T follicular helper cell (primary cell): ENCODE results near the gene NUP153.
"Not testable (repeated sequence)": the region's sequence is repeated elsewhere in the genome, so short reads cannot be mapped to it uniquely, and the experiment has no call there.

Experiments used
- DNase-seq: peaks from one replicate; pipeline ENCODE4 v3.0.0-alpha.2; 2020; ENCODE audit warnings: low read depth

The NUP153 gene

DNA sequence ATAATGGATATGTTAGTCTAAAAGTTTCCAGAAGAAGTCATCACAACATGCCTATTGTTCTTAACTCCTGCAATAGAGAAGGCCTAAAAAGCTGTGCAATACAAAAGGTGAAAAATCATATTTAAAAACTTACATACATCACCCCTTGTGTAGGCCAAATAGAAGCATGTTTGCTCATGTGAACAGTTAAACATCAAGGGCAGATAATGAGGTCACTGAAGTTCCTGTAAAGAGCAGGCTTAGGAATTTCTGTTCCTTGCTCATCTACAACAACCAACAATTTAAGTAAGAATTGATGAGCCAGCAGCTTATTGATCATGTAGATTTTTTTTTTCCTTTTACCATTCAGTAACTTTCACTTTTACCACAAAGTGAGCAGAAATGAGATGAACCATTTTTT lies 7.5 kb upstream of the NUP153 start:
- DNase-seq: no peak

DNA sequence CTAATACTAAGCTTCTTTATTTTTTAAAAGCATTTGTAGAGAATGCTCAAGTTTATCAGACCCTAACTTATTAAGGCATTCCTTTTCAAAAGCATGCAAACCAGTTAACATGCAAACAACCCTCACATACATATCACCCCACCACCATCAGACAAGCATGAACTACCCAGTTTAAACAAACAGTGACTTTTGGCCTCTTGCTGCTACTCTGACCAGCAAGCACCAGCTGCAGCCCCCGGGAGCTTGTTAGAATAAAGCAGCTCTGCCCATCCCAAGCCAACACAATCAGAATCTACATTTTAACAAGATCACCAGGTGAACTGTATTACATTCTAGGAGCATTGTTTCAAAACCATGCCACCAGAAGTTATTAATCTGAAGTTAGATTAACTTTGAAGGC lies 5.9 kb upstream of the NUP153 start:
- no peak for DNase-seq

DNA sequence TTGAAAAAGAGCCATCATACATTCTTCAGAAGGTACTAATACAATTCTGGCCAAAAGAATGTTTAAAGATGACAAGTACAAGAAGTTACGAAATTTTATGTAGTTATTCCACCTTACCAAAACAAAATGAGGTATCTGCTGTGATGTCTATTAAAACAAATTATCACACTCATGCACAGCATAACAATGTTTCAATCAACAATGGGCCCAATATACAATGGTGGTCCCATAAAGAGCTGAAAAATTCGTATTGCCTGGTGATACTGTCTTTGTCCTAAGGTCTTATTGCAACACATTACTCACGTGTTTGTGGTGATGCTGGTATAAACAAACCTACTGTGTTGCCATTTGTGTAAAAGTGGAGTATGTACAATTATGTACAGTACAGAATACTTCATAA lies 3.6 kb upstream of the NUP153 start:
- no peak for DNase-seq

DNA sequence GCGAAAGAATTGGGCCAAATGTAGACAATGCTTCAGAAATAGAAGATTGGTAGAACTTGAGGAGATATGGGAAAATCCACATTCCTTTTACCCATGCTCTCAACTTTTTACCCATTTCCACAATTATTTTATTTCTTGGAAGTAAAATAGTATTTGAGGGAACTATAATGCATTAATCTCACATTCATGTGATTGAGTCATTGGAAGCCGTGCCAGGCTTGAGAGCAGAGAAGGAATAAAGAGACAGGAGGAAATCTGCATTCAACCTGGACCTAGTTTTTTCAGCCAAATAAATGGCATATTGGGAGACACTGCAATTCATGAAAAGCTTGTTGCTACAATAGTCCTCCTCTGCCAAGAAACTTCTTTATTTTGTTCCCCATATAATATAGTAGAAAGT lies 2.8 kb upstream of the NUP153 start:
- DNase-seq: no peak

DNA sequence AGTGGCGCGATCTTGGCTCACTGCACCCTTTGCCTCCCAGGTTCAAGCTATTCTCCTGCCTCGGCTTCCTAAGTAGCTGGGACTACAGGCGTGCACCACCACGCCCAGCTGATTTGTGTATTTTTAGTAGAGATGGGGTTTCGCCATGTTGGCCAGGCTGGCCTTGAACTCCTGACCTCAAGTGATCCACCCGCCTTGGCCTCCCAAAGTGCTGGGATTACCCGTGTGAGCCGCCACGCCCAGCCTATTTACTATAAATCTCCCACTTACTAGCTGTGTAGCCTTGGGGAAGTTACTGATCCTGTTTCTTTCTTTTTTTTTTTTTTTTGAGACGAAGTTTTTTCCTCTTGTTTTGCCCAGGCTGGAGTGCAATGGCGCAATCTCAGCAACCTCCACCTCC lies 1.3 kb upstream of the NUP153 start:
- DNase-seq: not testable (repeated sequence)

DNA sequence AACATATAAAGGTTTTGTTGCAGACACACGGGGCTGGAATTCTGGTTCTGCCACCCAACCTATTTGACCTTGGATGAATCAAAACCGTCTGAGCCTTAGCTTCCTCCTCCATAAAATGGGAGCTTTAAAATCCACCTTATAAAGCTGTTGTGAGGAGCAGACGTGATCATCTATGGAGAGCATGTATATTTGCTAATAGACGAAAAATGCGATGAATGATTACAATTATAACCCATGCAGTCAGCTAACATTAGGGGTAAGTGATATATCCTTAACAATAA lies 586 bp upstream of the NUP153 start:
- DNase-seq: no peak

DNA sequence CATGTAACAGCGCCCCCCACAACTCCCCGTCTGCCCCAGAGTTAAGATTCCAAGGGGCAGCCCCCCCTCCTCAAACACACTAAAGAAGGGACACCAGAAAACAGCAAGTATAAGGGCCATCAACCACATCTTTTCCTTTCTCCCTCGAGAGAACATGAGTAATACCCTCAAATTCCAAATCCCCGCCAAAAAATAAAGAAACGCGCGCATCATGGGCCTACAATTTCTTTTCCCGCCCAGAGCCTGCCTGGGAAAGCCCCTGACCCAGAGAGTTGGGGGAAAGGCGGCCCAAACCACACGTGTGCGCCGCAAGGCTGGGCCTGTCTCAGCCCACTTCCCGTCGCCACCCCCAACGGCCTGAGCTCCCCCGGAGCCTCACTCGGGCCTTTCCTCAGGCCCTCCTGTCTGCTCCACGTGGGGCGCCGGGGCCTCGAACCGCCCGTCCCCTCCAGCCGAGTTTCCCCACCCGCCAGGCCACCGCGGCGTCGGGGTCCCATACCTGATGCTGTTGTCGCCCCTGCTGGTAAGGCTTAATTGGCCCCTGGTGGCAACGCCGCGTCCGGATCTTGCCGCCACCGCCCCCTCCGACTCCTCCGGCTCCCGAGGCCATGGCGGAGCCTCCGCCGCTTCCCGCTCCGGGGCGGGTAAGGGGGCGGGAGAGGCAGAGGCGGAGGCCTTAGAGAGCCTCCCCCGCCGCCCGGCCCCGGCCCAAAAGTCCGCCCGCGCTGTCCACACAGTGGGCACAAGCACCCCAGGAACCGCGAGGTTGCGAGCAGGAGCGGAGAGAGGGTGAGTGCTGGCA lies 746 bp downstream of the NUP153 start:
- DNase-seq: peak; percentile 75

DNA sequence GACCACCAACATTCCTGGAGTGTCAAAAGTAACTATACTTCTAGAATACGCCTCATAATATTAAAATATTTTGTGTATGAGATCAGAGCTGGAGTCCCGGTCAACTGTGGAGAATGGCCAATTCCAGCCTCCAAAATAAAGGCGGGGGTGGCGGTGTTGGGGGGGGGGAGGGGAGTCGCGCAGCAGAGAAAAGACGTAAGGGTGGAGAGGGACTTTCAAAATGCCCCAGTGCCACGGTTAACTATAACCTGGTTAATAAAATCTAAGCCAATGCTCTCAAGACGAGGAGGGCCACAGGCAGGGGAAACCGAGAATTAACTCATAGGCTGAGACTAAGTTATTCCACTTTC lies 1.3 kb downstream of the NUP153 start:
- DNase-seq: no peak

DNA sequence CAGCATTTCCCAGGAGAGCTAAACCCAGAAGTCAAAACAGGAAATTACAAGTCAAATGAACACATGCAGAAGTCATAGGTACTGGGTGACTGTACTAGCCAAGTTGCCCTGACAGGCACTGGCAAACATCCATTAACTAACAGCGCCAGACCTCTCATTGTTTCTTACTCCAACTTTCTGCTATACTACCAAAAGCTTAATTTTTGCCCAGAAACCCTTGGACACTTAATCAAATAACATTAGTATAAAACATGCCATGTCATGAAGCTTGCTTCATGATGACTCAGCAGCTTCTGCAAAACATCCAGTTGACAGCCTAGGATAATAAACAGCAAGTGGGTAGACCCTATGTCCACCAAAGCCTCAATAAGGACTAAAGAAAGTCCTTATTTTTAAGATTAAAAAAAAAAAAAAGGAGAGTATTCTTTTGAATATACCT lies 3.5 kb downstream of the NUP153 start:
- no peak for DNase-seq

DNA sequence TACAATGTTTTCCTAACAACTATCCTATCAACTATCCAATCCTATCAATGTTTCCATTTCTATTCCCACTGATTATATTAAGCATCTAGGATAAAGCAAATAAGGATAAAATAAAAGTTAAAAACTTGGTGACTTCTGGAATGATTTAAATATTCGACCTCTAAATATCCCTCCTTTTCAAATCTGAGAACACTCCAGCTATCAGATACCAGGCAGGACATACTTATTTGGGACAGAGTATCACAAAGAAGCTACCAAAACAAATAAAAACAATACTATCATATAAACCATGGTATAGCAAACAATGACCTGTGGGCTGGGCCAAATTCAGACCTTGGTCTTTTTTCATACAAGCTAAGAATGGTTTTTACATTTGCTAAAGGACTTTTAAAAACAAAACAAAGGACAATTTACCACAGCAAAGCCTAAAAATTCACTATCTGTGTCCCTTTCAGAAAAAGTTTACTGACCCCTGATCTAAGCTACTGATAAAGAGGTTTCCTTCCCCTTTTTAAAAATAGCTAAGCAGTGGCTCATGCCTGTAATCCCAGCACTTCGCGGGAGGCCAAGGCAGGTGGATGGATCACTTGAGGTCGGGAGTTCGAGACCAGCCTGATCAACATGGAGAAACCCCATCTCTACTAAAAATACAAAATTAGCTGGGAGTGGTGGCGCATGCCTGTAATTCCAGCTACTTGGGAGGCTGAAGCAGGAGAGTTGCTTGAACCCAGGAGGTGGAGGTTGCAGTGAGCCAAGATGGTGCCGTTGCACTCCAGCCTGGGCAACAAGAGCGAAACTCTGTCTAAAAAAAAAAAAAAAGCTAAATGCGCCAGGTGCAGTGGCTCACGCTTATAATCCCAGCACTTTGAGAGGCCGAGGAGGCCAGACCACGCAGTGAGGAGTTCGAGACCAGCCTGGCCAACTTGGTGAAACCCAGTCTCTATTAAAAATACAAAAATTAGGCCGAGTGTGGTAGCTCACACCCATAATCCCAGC lies 6.0 kb downstream of the NUP153 start:
- DNase-seq: no peak

DNA sequence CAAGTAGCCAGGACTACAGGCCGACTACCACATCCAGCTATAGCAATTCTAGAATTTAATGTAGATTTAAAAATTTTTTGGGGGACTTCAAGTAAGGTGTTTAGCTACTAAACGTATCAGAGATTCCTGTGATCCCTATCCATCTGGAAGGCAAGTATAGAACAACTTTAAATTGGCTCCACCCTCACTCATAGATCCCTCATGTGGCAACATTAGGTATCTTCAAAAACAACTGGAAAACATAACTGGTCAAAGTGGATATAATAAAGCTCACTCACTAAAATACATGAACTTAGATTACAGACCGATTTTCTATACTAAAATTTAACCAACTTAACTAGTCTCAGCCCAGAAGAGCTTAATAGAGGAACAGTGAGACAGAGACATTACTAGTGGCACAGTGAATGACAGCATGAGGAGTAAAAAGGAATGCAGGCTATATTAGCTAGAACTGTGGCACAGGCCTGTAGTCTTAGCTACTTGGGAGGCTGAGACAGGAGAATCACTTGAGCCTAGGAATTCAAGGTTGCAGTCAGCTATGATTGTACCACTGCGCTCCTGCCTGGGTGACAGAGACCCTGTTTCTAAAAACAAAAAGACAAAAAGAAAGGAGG lies 14.7 kb downstream of the NUP153 start:
- no peak for DNase-seq

DNA sequence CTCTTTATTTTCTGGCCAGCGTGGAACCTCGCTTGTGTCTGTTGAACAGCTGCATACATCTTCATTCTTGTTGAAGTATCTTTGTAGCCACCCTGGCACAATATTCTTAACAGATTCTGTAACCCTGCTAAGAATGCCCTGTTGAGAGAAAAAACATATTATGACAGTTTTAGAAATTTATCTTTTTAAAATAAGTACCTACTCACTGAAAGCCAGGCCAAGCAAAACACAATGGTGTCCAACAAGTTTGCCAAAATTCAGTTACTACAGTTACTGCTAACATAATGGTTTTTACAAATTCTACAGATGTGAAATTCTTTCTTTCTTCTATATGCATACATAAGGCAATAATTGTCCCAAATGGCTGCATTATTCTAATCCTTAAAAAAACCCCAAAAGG lies 18.2 kb downstream of the NUP153 start:
- no peak for DNase-seq

DNA sequence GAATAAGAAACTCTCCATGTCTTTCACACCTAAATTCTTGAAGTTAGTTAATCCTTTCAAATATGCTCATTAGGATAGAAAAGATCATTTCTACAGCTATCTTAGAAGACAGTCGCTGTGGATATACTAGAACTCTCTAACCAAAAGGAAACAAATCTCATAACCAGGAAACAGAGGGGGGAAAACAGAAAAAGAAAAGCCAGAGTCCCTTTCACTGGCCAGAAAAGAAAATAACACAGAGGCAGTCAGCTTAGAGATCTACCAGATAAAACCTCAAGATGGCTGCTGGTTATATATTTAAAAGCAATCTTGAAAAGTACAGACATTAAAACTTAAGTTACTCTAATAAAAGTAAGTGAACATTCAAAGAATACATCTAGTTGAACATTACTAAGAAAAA lies 19.6 kb downstream of the NUP153 start:
- DNase-seq: no peak

DNA sequence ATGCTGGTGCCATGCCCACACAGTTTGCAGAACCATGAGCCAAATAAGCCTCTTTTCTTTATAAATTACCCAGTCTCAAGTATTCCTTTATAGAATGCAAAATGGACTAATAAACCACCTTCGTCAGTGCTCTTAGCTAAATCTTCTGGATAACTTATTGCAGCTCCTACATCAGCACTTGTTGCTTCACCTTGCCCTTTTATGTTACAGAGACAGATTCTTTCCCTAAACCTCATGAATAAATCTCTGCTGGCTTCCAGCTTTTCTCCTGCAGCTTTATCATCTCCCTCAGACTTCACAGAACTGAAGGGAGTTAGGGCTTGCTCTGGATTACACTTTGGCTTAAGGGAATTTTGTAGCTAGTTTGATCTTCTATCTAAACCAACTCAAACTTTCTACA lies 22.6 kb downstream of the NUP153 start:
- DNase-seq: no peak

DNA sequence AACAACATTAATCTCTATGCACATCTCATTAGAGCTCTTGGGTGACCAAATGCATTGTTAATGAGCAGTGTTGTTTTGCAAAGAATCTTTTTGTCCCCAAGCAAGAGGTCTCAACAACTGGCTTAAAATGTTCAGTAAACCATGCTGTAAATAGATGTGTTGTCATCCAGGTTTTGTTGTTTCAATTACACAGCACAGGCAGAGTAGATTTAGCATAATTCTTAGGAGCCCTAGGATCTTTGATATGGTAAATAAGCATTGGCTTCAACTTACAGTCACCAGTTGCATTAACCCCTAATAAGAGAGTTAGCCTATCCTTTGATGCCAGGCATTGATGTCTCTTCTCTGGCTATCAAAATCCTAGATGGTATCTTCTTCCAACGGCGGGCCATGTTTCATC lies 23.3 kb downstream of the NUP153 start:
- no peak for DNase-seq

DNA sequence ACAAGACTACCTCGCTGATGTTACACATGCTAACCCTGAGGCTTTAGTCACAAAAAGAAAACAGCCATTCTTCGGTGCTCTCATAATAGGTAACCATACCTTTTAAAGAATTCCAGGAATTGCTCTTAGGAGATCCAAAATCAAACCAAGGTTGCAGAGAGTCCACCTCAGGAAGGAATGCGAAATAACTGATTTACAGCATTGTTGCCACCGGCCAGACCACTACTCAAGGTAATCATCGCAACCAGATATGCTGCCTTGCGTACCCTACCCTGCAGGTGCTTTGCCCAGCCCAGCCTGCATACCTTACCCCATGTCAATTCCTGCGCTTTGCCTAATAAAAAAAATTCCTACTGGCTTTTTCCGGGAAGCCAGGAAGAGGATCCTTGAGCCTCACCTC lies 27.0 kb downstream of the NUP153 start:
- DNase-seq: no peak

DNA sequence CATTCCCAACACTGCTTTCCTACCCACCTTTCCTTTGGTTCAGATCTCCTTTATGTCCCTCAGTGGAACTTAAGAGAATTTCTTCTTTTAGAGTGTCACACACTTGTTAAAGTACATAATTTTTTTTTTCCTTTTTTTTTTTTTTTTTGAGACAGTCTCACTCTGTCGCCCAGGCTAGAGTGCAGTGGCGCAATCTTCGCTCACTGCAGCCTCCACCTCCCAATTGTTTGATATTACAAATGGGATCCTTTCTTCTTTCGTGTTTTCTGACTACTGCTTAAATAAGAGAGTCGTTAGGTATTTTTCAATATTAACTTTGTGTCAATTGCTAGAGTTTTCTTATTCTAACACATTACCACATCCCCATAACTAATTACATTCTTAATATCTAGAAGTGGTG lies 29.1 kb downstream of the NUP153 start:
- no peak for DNase-seq

DNA sequence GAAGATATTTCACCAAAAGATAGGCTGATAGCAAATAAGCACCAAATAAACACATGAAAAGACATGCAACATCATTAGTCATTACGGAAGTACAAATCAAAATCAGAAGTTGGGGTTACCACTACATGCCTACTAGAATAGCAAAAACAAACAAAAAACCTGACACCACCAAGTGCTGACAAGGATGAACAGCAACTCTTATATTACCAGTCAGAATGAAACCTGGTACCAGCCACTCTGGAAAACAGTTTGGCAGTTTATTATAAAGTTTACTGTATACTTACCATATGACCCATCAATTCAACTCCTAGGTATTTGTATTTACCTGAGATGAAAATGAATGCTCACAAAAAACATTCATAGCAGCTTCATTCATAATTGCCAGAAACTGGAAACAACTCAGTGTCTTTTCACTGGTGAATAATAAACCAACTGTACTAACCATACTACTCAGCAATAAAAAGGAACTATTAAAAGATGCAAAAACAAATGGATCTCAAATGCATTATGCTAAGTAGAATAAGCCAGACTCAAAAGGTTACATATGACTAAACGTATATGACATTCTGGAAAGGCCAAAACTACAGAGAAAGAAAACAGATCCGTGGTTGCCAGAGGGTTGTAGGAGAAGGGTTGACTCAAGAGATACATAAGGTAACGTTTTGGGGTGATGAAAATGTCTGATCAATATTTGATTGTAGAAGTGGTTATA lies 33.0 kb downstream of the NUP153 start:
- DNase-seq: no peak

DNA sequence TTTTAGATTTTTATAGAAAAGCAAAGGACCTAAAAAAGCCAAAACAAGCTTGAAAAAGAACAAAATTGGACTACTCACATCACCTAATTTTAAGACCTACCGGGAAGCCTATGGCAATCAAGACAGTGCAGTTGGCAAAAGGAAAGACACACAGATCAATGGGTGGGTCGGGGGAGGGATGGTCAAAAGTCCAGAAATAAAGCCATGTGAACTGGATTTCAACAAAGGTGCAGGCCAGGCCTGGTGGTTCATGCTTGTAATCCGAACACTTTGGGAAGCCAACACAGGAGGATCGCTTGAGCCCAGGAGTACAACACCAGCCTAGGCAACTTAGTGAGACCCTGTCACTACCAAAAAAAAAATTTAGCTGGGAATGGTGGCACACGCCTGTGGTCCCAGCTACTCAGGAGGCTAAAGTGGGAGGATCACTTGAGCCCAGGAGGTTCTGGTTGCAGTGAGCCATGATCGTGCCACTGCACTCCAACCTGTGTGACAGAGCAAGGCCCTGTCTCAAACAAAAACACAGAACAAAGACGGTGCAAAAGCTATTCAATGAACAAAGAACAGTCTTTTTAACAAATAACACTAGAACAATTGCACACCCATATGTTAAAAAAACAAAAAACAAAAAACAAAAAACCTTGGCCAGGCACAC lies 34.5 kb downstream of the NUP153 start:
- no peak for DNase-seq

DNA sequence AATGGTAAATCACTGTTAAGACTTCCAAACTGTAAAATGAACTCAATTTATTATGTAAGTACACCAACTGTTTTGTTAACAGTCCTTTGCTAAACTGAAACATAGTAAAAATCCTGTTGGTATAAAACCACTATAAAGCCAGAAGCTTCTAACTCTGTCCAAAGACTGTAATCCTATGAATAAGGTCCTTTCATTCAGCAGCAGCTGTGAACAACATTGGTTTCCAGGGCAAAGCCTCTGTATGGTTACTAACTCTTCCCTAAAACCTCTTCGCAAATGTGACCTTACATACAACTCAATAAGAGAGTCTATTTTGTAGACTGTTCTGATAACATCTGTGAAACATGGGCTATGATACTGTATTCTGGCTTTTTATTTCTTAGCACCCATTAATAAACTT lies 40.1 kb downstream of the NUP153 start:
- DNase-seq: no peak

DNA sequence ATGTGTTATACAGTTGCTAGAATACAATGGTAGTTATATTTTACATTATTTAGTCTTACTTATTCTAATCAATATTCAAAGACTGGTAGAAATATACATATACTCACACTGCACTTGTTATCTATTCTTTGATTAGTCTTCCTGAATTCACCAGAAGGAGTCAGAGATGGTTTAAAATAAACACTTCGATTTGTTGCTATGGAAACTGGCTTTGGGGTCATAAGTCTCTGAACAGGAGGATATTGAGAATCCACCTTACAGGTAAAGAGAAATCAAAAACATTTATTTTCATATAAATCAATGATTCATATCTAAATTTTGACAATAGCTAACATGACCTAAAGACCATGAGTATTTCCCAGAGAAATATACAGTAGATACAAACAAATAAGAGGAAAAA lies 41.6 kb downstream of the NUP153 start:
- no peak for DNase-seq

DNA sequence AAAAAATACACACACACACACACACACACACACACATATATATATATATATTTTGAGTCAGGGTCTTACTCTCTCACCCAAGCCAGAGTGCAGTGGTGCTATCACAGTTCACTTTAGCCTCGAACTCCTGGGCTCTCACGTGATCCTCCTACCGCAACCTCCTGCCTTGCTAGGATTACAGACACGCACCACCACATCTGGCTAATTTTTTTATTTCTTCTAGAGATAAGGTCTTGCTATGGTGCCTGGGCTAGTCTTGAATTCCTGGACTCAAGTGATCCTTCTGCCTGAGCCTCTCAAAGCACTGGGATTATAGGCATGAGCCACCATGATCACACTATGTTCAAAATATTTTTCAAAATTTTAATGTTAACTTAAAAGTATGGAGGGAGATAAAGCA lies 43.5 kb downstream of the NUP153 start:
- no peak for DNase-seq
